T-helper 1 cell treated with Interleukin-12 subunit alpha and Interleukin-12 subunit beta and Interleukin-4 antibody, amounts not matched to agents 30 ng/mL and 1 ng/mL, for 36 hours (primary cell): ENCODE data around the gene GGT7. TPM values are rescaled to one million over a fixed set of nuclear protein-coding genes. Genes with fewer than 3 reads are reported as not detected.
"Not testable (repeated sequence)": the region's sequence is repeated elsewhere in the genome, so short reads cannot be mapped to it uniquely, and the experiment has no call there.

ENCODE experiments used
- intact Hi-C: fragments of 100-400 bp; cut with micrococcal nuclease; formaldehyde crosslinking; loops from one replicate; pipeline ENCODE4 v1.15.1; 2024
- total RNA-seq: library from RNA; stranded (reverse); gene quantifications from 2 replicates; pipeline ENCODE4 v1.2.3, GENCODE V29; 2022

Gene GGT7
- total RNA-seq, 1 donor from 2014 or later: 16.5 TPM

- intact Hi-C loops: no loop called here
Observed at GRCh38 chr20:34849778-34850177, 22.9 kb downstream of the GGT7 start.

- intact Hi-C loops: no loop called here
Observed at GRCh38 chr20:34848597-34848996, 24.1 kb downstream of the GGT7 start.

- intact Hi-C loops: no loop called here
Observed at GRCh38 chr20:34843421-34843820, 29.2 kb downstream of the GGT7 start.

GRCh38 chr20:34842143-34842542 lies 30.5 kb downstream of the GGT7 start:
- intact Hi-C loops: no loop called here

GRCh38 chr20:34834459-34834893 lies 38.2 kb downstream of the GGT7 start:
- intact Hi-C loops: loop anchor here (1.0 kb wide), 5 partner anchors 38 to 435 kb away; partner anchors contain the start of gene GGT7

GRCh38 chr20:34831936-34832335 lies 40.7 kb downstream of the GGT7 start:
- intact Hi-C loops: no loop called here

GRCh38 chr20:34829191-34829590 lies 43.5 kb downstream of the GGT7 start:
- intact Hi-C loops: loop anchor here (5.0 to 10.0 kb wide), 2 partner anchors 626 to 788 kb away; partner anchors contain the start of genes CEP250 and SPAG4

- intact Hi-C loops: loop anchor here (2.0 to 10.0 kb wide), 5 partner anchors 267 to 792 kb away; partner anchors contain the start of genes CEP250, DYNLRB1, SPAG4 and TRPC4AP
Observed at GRCh38 chr20:34825530-34826362, 46.9 kb downstream of the GGT7 start, which contains the start of gene NCOA6. TSS of gene NCOA6 (minus strand) at chr20:34825651. CDS start at chr20:34782355, 43,296 bp downstream.

GRCh38 chr20:34824806-34825529 lies 47.7 kb downstream of the GGT7 start:
- intact Hi-C loops: loop anchor here (1.0 to 10.0 kb wide), 11 partner anchors 51 to 792 kb away; partner anchors contain the start of genes ACSS2, AHCY, CEP250 and DYNLRB1

- intact Hi-C loops: loop anchor here (1.0 to 10.0 kb wide), 10 partner anchors 52 to 630 kb away; partner anchors contain the start of genes ACSS2, AHCY, CEP250 and DYNLRB1
Observed at GRCh38 chr20:34824452-34824805, 48.2 kb downstream of the GGT7 start.

GRCh38 chr20:34824026-34824425 lies 48.6 kb downstream of the GGT7 start:
- intact Hi-C loops: loop anchor here (1.0 to 10.0 kb wide), 10 partner anchors 52 to 631 kb away; partner anchors contain the start of genes ACSS2, AHCY, CEP250 and DYNLRB1

GRCh38 chr20:34820805-34821578 lies 51.7 kb downstream of the GGT7 start:
- intact Hi-C loops: loop anchor here (10.0 kb wide), 1 partner anchor 634 kb away; the partner anchor contains the start of gene CEP250

GRCh38 chr20:34817801-34818200 lies 54.9 kb downstream of the GGT7 start:
- intact Hi-C loops: no loop called here

GRCh38 chr20:34817072-34817471 lies 55.6 kb downstream of the GGT7 start:
- intact Hi-C loops: no loop called here

- intact Hi-C loops: no loop called here
Observed at GRCh38 chr20:34815636-34816035, 57.0 kb downstream of the GGT7 start.

GRCh38 chr20:34808583-34808982 lies 64.1 kb downstream of the GGT7 start:
- intact Hi-C loops: no loop called here

GRCh38 chr20:34807944-34808465 lies 64.7 kb downstream of the GGT7 start:
- intact Hi-C loops: not testable (repeated sequence)

- intact Hi-C loops: no loop called here
Observed at GRCh38 chr20:34806255-34806654, 66.4 kb downstream of the GGT7 start.

- intact Hi-C loops: no loop called here
Observed at GRCh38 chr20:34798871-34799270, 73.8 kb downstream of the GGT7 start.

- intact Hi-C loops: no loop called here
Observed at GRCh38 chr20:34798328-34798727, 74.3 kb downstream of the GGT7 start.
